ENCODE measurements around the gene GOT2.
A peak's percentile ranks its signal among the peaks of the same experiment; 100 is the strongest.
"Not testable (repeated sequence)": the region's sequence is repeated elsewhere in the genome, so short reads cannot be mapped to it uniquely, and the experiment has no call there.

Gene GOT2

DNA sequence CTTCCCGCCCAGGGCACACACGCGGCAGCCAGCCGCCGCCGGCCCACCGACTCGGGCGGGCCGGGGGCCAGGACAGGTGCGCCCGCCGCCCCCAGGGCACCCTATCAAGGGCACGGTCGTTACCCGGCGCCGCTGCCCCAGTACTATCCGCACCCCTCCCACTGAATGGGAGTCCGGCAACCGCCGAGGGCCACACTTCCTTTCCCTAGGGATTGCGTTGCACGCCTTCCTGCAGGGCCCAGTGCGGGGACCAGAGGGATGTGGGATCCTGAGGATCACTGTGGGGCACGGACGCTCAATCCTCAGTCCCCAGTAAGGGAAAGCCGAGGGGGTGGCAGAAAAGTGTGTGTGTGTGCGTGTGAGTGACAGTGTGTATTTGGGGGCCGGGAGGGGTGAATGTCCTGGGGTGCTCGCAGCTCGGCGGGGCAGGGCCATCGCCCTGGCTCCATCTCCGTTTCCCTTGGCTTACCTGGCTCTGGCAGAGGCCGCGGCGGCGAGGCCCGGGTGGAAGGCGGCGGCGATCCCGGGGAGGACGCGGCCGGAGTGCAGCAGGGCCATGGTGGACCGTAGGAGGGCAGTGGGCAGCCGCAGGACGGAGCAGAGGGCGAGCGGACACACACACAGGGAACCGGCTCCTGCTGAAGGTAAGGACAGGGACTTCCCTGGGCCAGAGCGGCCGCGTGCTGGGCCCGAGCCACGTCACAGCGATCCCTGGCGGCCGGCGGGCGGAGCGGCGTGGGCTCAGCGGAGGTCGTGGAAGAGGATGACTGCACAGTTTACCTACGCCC is at the start of gene GOT2:
Gene GOT2, minus strand, starts transcription at position 646 of the 788 bp plus-strand sequence. Its CDS starts 88 bp downstream, at position 558.
- DNase-seq: peak; percentile 93
- in situ Hi-C loops (cut with MboI; ENCODE audit: low pct_unique_long_range_greater_than_20kb, low sequenced_read_pairs): no loop called here

- DNase-seq; in situ Hi-C loops (cut with MboI; ENCODE audit: low pct_unique_long_range_greater_than_20kb, low sequenced_read_pairs): not testable (repeated sequence)
These were observed 45.2 kb upstream of the GOT2 start for GRCh38 chr16:58779291-58779690.

DNA sequence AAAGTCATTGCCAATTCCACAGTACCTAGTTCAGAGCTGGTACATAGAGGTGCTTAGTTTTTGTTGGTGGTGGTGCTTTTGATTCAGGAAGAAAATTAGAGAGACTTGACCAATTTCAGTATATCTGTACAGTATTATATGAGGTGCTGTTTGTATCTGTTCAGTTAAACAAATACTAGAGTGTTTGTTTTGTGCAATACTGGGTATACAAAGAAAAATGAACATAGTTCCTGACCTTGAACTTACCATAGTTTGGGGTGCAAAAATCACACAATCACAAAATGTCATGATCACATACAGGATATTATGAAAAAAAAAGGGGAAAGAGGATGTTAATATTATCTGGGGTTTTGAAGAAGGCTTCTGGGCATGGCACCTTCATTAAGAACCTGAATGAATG is 39.8 kb upstream of the GOT2 start:
- in situ Hi-C loops (cut with MboI; ENCODE audit: low pct_unique_long_range_greater_than_20kb, low sequenced_read_pairs): no loop called here
- DNase-seq: no peak

DNA sequence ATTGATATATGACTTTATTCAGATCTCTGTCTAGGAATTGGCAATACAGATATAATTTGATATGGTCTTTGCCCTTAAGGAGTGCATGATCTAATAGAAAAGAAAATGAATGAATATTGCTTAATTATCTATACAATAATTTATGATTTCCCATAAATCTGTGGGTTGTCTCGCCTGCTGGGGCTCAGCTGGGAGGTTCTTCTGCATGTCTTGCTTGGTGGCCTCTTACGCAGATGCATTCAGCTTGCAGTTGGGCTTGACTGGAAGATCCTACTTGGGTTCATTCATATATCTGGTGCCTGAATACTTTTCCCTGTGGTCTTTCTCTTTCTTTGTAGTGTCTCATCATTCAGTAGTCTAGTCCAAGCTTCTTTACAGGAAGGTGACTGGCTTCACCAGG is 34.0 kb upstream of the GOT2 start:
- in situ Hi-C loops (cut with MboI; ENCODE audit: low pct_unique_long_range_greater_than_20kb, low sequenced_read_pairs): no loop called here
- no peak for DNase-seq

DNA sequence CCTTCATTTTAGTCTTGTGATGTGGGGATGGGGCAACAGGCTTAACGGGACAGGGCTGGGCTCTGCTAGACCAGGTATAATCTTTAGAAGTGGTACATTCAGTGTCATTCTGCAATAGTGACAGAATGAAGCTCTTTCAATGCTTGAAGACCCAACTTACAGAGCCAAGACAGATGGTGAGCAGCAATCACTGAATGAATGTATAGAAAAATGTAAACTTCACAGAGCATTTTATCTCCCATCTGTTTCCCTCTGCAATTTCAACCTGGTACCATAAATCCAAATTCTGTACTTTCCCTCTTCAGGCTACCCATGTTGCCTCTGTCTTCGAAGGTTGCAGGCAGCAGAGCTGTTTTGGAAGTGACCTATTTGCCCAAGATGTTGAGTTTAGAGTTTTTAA is 33.5 kb upstream of the GOT2 start:
- DNase-seq: no peak
- in situ Hi-C loops (cut with MboI; ENCODE audit: low pct_unique_long_range_greater_than_20kb, low sequenced_read_pairs): no loop called here

DNA sequence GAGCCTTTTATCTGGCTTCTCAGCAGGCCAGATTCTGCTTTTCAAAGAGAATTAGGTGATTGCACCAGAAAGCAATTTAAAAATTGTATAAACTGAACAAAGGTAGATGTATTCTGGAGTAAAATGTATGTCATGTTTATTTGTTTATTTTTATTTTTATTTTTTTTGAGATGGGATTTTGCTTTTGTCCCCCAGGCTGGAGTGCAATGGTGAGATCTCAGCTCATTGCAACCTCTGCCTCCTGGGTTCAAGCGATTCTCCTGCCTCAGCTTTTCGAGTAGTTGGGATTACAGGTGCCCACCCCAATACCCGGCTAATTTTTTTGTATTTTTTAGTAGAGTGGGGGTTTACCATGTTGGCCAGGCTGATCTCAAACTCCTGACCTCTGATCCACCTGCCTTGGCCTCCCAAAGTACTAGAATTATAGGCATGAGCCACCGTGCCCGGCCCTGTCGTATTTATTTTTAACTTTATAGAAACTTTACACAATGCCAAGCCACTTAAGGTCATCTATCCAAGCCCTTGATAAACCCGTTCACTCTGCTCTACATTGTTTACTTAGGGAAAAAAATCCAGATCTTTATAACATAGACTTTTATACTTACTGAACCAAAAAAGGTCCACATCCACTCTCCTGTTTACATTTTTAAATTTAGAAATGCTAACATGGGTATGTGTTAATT is 22.7 kb upstream of the GOT2 start:
- in situ Hi-C loops (cut with MboI; ENCODE audit: low pct_unique_long_range_greater_than_20kb, low sequenced_read_pairs): no loop called here
- DNase-seq: no peak

DNA sequence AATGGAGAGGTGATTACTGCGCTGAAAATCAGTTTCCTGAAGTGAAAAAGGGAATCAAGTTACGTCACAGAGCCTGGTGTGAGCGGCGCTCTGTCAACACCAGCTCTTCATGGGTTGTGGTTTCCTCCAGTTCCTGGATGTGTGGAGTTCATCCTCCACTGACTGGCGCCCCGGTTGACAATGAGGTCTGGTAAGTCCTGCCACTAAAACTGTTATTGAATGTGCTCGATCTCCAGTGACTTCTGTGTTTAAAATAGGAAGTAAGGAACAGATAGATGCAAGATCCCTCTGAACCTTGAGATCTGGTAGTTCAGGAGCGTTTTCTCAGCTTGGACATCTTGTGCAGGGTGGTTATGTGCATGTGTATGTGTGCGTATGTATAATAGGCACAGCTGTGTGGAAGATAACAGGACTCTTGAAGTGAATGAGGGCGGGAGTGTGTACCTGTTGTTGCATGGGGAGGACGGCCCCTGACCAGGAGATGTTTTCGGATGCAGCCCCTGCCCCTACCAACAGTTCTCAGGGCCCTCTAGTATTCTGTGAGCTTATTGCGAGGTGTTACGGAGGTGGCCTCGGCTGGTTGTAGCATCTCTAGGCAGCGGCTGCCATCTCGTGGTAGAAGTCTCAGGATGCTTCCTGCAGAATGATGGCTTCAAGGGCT is 22.0 kb upstream of the GOT2 start:
- in situ Hi-C loops (cut with MboI; ENCODE audit: low pct_unique_long_range_greater_than_20kb, low sequenced_read_pairs): no loop called here
- peak; percentile 89 for DNase-seq

- no peak for DNase-seq
- in situ Hi-C loops (cut with MboI; ENCODE audit: low pct_unique_long_range_greater_than_20kb, low sequenced_read_pairs): no loop called here
These were observed 19.6 kb upstream of the GOT2 start for GRCh38 chr16:58753711-58754134.

DNA sequence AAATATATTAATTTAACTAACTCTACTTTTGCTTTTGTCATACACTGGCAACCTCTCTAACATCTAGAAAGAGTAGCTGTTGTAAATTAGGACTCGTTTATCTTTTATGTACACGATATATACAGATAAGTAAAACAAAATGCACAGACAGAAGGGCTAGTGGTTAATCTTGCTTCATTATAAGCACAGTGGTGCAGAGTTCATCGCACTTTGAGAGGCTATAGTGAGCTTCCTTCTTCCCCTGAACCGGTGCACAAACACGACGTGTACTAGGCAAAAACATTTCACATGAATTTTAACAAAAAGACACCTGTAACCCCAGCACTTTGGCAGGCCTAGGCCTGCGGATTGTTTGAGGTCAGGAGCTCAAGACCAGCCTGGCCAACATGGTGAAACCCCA is 10.4 kb upstream of the GOT2 start:
- no peak for DNase-seq
- in situ Hi-C loops (cut with MboI; ENCODE audit: low pct_unique_long_range_greater_than_20kb, low sequenced_read_pairs): no loop called here

DNA sequence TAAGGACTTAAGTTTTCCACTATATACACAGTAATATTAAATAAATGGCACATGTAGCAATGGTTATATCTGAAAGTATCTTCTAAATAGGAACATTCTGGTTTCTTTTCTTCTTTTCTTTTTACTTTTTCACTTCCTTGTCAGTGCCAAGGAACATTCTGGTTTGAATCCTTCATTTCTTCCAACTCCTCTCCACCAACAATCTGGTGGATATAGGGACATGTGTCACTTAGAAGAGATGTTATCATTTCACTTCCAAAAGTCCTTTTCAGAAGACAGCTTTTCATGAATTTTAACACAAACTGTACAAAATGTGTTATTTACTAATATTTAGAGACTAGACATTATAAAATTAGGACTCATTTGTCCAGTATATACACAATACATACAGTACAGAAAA is 7.9 kb upstream of the GOT2 start:
- in situ Hi-C loops (cut with MboI; ENCODE audit: low pct_unique_long_range_greater_than_20kb, low sequenced_read_pairs): no loop called here
- DNase-seq: no peak

GRCh38 chr16:58741166-58741565 is 7.0 kb upstream of the GOT2 start:
- in situ Hi-C loops (cut with MboI; ENCODE audit: low pct_unique_long_range_greater_than_20kb, low sequenced_read_pairs): no loop called here
- no peak for DNase-seq

- in situ Hi-C loops (cut with MboI; ENCODE audit: low pct_unique_long_range_greater_than_20kb, low sequenced_read_pairs): no loop called here
- DNase-seq: no peak
These were observed 4.7 kb upstream of the GOT2 start for GRCh38 chr16:58738672-58739296.

DNA sequence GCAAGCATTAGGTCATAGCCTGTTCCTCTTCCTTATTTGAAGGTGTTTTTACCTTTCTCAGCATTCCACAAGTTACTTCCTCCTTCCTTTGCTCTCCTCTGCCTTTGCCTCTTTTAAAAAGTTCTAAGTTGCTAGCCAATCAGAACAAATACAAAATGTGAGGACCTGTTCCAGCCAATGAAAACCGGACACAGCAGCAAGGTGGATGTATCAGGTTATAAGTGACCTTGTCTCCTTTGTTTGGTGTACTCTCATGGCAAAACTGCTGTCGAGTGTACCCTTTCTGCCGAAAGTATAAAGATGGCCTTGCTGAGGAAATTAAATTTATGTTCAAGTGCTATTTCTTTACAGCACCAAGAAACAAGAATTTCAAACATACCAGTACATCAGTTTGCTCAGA is 2.2 kb upstream of the GOT2 start:
- in situ Hi-C loops (cut with MboI; ENCODE audit: low pct_unique_long_range_greater_than_20kb, low sequenced_read_pairs); DNase-seq: not testable (repeated sequence)

- no peak for DNase-seq
- in situ Hi-C loops (cut with MboI; ENCODE audit: low pct_unique_long_range_greater_than_20kb, low sequenced_read_pairs): no loop called here
These were observed 307 bp upstream of the GOT2 start for GRCh38 chr16:58734459-58734787.

DNA sequence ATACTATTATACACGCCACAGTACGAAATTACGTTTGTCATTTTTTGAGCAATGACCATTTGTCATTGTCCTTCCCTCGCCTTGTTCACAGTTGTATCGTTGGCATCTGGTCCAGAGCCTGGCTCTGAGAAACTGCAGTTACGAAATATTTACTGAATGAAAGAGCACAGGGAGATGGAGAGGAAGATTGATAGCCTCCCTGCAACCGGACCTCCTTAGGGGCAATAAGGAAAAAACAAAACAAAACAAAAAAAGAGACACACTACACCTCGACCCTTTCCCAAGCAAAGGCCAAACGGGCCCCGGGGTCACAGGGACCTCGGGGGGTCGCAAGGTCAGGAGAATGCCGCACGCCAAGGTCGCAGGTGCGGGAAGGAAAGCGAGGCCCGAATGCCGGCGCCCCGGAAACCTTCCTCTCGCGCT is 857 bp downstream of the GOT2 start:
- in situ Hi-C loops (cut with MboI; ENCODE audit: low pct_unique_long_range_greater_than_20kb, low sequenced_read_pairs): no loop called here
- DNase-seq: peak; percentile 18

DNA sequence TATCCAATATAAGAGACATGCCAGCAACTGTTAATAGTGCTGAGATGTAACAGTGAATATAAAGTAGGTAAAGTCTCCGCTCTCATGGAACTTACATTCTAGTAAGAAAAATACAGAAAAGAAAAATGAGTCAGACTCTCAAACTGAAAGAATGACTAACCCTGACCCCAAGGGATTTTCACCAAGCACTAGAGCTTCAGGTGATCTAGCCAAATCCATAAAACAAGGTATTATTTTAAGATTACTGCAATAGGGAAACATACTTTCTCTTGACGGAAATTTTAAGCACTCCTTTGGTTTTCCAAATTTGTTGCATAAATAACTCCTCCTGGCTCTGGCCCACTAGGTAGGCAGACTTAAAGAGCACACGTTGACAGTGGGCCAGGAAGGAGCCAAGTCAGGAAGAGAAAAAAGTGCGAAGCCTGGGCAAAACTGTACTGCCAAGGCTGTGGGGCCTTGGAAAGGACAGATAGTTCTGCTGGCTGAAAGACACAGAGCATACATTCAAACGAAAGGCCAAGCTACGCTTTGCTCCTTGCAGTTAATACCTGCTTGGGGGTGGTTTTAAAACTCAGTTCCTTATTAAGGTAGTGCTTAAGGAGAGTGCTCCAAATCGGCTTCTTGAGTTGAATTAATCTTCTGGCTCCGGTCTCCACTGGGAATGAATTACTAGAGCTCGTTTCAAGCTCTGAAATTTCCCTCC is 1.4 kb downstream of the GOT2 start:
- peak; percentile 27 for DNase-seq
- in situ Hi-C loops (cut with MboI; ENCODE audit: low pct_unique_long_range_greater_than_20kb, low sequenced_read_pairs): no loop called here

GRCh38 chr16:58730724-58731370 is 3.3 kb downstream of the GOT2 start:
- in situ Hi-C loops (cut with MboI; ENCODE audit: low pct_unique_long_range_greater_than_20kb, low sequenced_read_pairs): no loop called here

GRCh38 chr16:58727796-58728568 is 6.1 kb downstream of the GOT2 start:
- DNase-seq: no peak
- in situ Hi-C loops (cut with MboI; ENCODE audit: low pct_unique_long_range_greater_than_20kb, low sequenced_read_pairs): no loop called here

More at GRCh38 chr16:58730724-58731370, 3.3 kb downstream of the GOT2 start:
- DNase-seq: no peak
